ENCODE results near the gene IL18RAP.

DNA sequence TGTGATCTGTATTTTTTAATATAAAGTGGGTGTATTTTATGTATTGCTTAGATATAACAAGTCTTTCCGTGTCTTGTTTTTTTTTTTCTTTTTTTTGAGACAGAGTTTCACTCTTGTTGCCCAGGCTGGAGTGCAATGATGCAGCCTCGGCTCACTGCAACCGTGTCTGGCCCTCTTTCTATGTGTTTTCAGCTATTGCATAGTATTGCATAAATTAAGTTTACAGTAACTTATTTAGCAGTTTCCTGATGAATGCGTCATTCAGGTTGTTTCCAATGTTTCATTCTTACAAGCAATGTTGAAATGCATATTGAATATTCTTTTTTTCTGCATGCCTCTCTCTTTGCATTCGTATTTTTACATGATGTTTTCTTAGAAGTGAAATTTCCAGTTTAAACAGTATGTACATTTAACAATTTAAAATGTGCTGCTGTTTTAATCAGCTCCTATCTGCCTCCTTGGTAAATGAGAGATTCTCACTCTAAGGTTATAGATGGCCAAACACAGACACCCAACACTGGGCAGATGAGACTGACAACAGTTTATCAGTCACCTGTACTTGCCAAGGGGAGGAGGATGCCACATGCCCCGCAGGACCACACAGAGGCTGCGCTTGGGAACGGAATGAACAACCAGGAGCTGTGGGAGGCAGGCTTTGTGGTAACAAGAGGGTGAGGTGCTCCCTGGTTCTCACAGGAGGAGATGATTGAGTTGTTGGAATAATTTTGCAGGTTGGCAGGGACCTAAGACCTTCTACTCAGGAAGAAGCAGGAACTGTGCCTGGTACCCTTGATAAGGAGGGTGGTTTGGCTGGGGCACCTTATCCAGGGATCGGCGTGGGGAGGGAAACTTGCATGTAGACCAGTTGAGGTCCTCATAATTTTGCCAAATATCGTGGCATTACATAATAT, 57.6 kb downstream of the IL18RAP start:
- TF ChIP-seq POLR2A (IDR thresholded peaks at IDR 0.05): no peak
- TF ChIP-seq, protein P1, sequence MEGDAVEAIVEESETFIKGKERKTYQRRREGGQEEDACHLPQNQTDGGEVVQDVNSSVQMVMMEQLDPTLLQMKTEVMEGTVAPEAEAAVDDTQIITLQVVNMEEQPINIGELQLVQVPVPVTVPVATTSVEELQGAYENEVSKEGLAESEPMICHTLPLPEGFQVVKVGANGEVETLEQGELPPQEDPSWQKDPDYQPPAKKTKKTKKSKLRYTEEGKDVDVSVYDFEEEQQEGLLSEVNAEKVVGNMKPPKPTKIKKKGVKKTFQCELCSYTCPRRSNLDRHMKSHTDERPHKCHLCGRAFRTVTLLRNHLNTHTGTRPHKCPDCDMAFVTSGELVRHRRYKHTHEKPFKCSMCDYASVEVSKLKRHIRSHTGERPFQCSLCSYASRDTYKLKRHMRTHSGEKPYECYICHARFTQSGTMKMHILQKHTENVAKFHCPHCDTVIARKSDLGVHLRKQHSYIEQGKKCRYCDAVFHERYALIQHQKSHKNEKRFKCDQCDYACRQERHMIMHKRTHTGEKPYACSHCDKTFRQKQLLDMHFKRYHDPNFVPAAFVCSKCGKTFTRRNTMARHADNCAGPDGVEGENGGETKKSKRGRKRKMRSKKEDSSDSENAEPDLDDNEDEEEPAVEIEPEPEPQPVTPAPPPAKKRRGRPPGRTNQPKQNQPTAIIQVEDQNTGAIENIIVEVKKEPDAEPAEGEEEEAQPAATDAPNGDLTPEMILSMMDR (IDR thresholded peaks at IDR 0.05): no peak
- no peak for TF ChIP-seq POLR2AphosphoS5 (IDR thresholded peaks at IDR 0.05)

All from upper lobe of left lung (tissue), 4 donors.